ENCODE data around the gene H6PD.

Gene H6PD

GRCh38 chr1:9302745-9303524 lies 68.4 kb downstream of the H6PD start:
- DNase-seq, result no peak

- DNase-seq, result no peak
Measured at GRCh38 chr1:9303916-9304315, 69.3 kb downstream of the H6PD start.

GRCh38 chr1:9305216-9305615 lies 70.6 kb downstream of the H6PD start:
- DNase-seq, result no peak

GRCh38 chr1:9306006-9306405 lies 71.4 kb downstream of the H6PD start:
- DNase-seq, result no peak

- no peak for DNase-seq
Measured at GRCh38 chr1:9307303-9307702, 72.7 kb downstream of the H6PD start.

- no peak for DNase-seq
Measured at GRCh38 chr1:9308236-9308785, 73.7 kb downstream of the H6PD start.

- DNase-seq, result no peak
Measured at GRCh38 chr1:9309080-9309479, 74.5 kb downstream of the H6PD start.

GRCh38 chr1:9309991-9310390 lies 75.4 kb downstream of the H6PD start:
- no peak for DNase-seq

- DNase-seq, result no peak
Measured at GRCh38 chr1:9311029-9311428, 76.5 kb downstream of the H6PD start.

GRCh38 chr1:9311479-9311878 lies 76.9 kb downstream of the H6PD start:
- no peak for DNase-seq

GRCh38 chr1:9312168-9312720 lies 77.7 kb downstream of the H6PD start:
- DNase-seq, result no peak

- DNase-seq, result no peak
Measured at GRCh38 chr1:9313576-9313975, 79.0 kb downstream of the H6PD start.

GRCh38 chr1:9314111-9314510 lies 79.5 kb downstream of the H6PD start:
- no peak for DNase-seq

- DNase-seq, result no peak
Measured at GRCh38 chr1:9314711-9315379, 80.3 kb downstream of the H6PD start.

- DNase-seq, result no peak
Measured at GRCh38 chr1:9315411-9316079, 81.0 kb downstream of the H6PD start.

GRCh38 chr1:9316080-9316444 lies 81.5 kb downstream of the H6PD start:
- no peak for DNase-seq

GRCh38 chr1:9316512-9316911 lies 81.9 kb downstream of the H6PD start:
- no peak for DNase-seq

GRCh38 chr1:9317072-9317471 lies 82.5 kb downstream of the H6PD start:
- DNase-seq, result no peak

- no peak for DNase-seq
Measured at GRCh38 chr1:9317591-9318417, 83.2 kb downstream of the H6PD start.

- DNase-seq, result no peak
Measured at GRCh38 chr1:9319208-9319788, 84.7 kb downstream of the H6PD start.

GRCh38 chr1:9319789-9320519 lies 85.4 kb downstream of the H6PD start:
- no peak for DNase-seq
